H1 (cell line): ENCODE results near the gene ASTL. TPM values are rescaled to one million over a fixed set of nuclear protein-coding genes. Genes with fewer than 3 reads are reported as not detected.
A peak's percentile ranks its signal among the peaks of the same experiment; 100 is the strongest.

Source experiments
- CTCF ChIA-PET: fragments of 300-600 bp; sonication (Branson Sonifier 250); formaldehyde crosslinking; loops from one replicate; lab custom pipeline; 2021; ENCODE audit not compliant: partially characterized antibody; lab: Charles Lee
- POLR2A ChIA-PET: fragments of 300-600 bp; sonication (Branson Sonifier 250); formaldehyde crosslinking; loops from one replicate; lab custom pipeline; 2021; ENCODE audit warnings: inconsistent platforms; ENCODE audit not compliant: partially characterized antibody; lab: Charles Lee
- DNase-seq, 2 experiments: peaks; one replicate each; pipeline versions ENCODE4 v3.0.0 to v3.0.0-alpha.2; 2010 to 2022; ENCODE audit warnings: low spot score in 2 of 2, low read depth in 1 of 2, mixed read lengths in 1 of 2
- FAIRE-seq: peaks from 2 replicates; lab custom pipeline; 2011; peaks lifted over from hg19 to GRCh38; lab: Jason Lieb, UNC
- H2AFZ ChIP-seq: 2 replicates; pipeline ENCODE4 v1.8.1; 2012; ENCODE audit warnings: low read length, inconsistent platforms
- H2AK5ac ChIP-seq: 2 replicates; pipeline ENCODE4 v1.6.1; 2013; ENCODE audit warnings: low read depth, low read length
- H2BK120ac ChIP-seq: replicated peaks from 2 replicates; pipeline ENCODE3; 2013; ENCODE audit warnings: low read depth, low read length, inconsistent platforms
- H2BK12ac ChIP-seq: 2 replicates; pipeline ENCODE4 v1.6.1; 2013; ENCODE audit warnings: low read depth, low read length
- H2BK15ac ChIP-seq: 2 replicates; pipeline ENCODE4 v1.6.1; 2013; ENCODE audit warnings: low read length
- H2BK20ac ChIP-seq: 2 replicates; pipeline ENCODE4 v1.6.1; 2013; ENCODE audit warnings: low read length
- H2BK5ac ChIP-seq: 2 replicates; pipeline ENCODE4 v1.6.1; 2013; ENCODE audit warnings: low read depth, low read length
- H3K14ac ChIP-seq: 2 replicates; pipeline ENCODE4 v1.6.1; 2013; ENCODE audit warnings: inconsistent platforms; ENCODE audit not compliant: insufficient read length
- H3K18ac ChIP-seq: 2 replicates; pipeline ENCODE4 v1.6.1; 2013; ENCODE audit warnings: low read length; ENCODE audit errors: extremely low read depth
- H3K23ac ChIP-seq: 2 replicates; pipeline ENCODE4 v1.6.1; 2013; ENCODE audit warnings: inconsistent platforms; ENCODE audit not compliant: insufficient read length
- H3K23me2 ChIP-seq: 2 replicates; pipeline ENCODE4 v1.6.1; 2013; ENCODE audit warnings: low read depth, low read length
- H3K27ac ChIP-seq: 2 replicates; pipeline ENCODE4 v1.6.1; 2011; ENCODE audit warnings: low read depth, low read length, inconsistent platforms
- H3K27me3 ChIP-seq, 4 experiments: replicated peaks in 1 of 4; 1 replicate in 1 of 4; 2 replicates in 3 of 4; pipeline versions ENCODE4 v1.6.1 to v1.8.1; 2011 to 2013; ENCODE audit warnings: low read length in 3 of 4, mild to moderate bottlenecking in 3 of 4, inconsistent platforms in 2 of 4, mixed read lengths in 2 of 4, moderate library complexity in 1 of 4; ENCODE audit not compliant: control insufficient read depth in 3 of 4, insufficient read depth in 3 of 4; ENCODE audit errors: extremely low read depth in 1 of 4
- H3K36me3 ChIP-seq, 4 experiments: 2 replicates each; pipeline versions ENCODE4 v1.6.1 to v1.8.1; 2011 to 2013; ENCODE audit warnings: mild to moderate bottlenecking in 4 of 4, low read length in 3 of 4, moderate library complexity in 2 of 4, control low read depth in 1 of 4, inconsistent platforms in 1 of 4; ENCODE audit not compliant: insufficient read depth in 4 of 4, control insufficient read depth in 2 of 4
- H3K4ac ChIP-seq: replicated peaks from 2 replicates; pipeline ENCODE3; 2013; ENCODE audit warnings: low read length, low read depth, mixed read lengths, inconsistent platforms; ENCODE audit not compliant: insufficient read length
- H3K4me1 ChIP-seq, 4 experiments: replicated peaks in 1 of 4; 1 replicate in 1 of 4; 2 replicates in 3 of 4; pipeline versions ENCODE4 v1.6.1 to v1.8.1; 2011 to 2013; ENCODE audit warnings: low read length in 3 of 4, inconsistent platforms in 2 of 4, mixed read lengths in 1 of 4; ENCODE audit not compliant: insufficient read depth in 4 of 4, control insufficient read depth in 3 of 4
- H3K4me2 ChIP-seq, 2 experiments: 2 replicates each; pipeline versions ENCODE4 v1.6.1 to v1.8.1; 2011 to 2013; ENCODE audit warnings: low read depth in 2 of 2, low read length in 2 of 2, control low read depth in 1 of 2, inconsistent platforms in 1 of 2, mild to moderate bottlenecking in 1 of 2; ENCODE audit not compliant: insufficient read depth in 1 of 2
- H3K4me3 ChIP-seq, 4 experiments: fragments of 200-600, 300-600 bp in 1 of 4; sonication (generic), shearing (Covaris generic), sonication (Bioruptor Twin) in 1 of 4; 2 replicates each; pipeline versions ENCODE4 v1.5.1 to v1.8.1; 2011 to 2016; ENCODE audit warnings: low read length in 4 of 4, low read depth in 3 of 4, control low read depth in 2 of 4, inconsistent platforms in 2 of 4, mild to moderate bottlenecking in 2 of 4, mixed read lengths in 1 of 4, moderate library complexity in 1 of 4; ENCODE audit not compliant: insufficient read depth in 2 of 4; ENCODE audit errors: extremely low read depth in 1 of 4
- H3K56ac ChIP-seq: replicated peaks from 2 replicates; pipeline ENCODE3; 2013; ENCODE audit warnings: low read depth, mild to moderate bottlenecking, mixed read lengths, low read length, inconsistent platforms; ENCODE audit not compliant: insufficient read length
- H3K79me1 ChIP-seq: 2 replicates; pipeline ENCODE4 v1.6.1; 2013; ENCODE audit warnings: low read depth, low read length, control low read depth
- H3K79me2 ChIP-seq, 2 experiments: 2 replicates each; pipeline versions ENCODE4 v1.6.1 to v1.8.1; 2012 to 2013; ENCODE audit warnings: low read length in 2 of 2, mild to moderate bottlenecking in 2 of 2, inconsistent platforms in 1 of 2; ENCODE audit not compliant: insufficient read depth in 2 of 2, control insufficient read depth in 1 of 2
- H3K9ac ChIP-seq, 4 experiments: replicated peaks in 1 of 4; 1 replicate in 1 of 4; 2 replicates in 3 of 4; pipeline versions ENCODE4 v1.6.1 to v1.8.1; 2011 to 2013; ENCODE audit warnings: low read depth in 3 of 4, low read length in 3 of 4, control low read depth in 2 of 4, mild to moderate bottlenecking in 2 of 4, moderate library complexity in 2 of 4, inconsistent platforms in 1 of 4; ENCODE audit errors: extremely low read depth in 1 of 4
- H3K9me3 ChIP-seq, 2 experiments: 2 replicates each; pipeline versions ENCODE4 v1.6.1 to v1.8.1; 2012 to 2013; ENCODE audit warnings: mild to moderate bottlenecking in 2 of 2, moderate library complexity in 2 of 2, control low read depth in 1 of 2, inconsistent platforms in 1 of 2, low read depth in 1 of 2, low read length in 1 of 2, mixed read lengths in 1 of 2; ENCODE audit not compliant: insufficient read depth in 2 of 2
- H4K20me1 ChIP-seq, 2 experiments: replicated peaks in 1 of 2; 2 replicates each; pipeline versions ENCODE3 to v1.8.1; 2011 to 2013; ENCODE audit warnings: inconsistent platforms in 2 of 2, low read length in 2 of 2, mild to moderate bottlenecking in 1 of 2; ENCODE audit not compliant: insufficient read depth in 2 of 2, control insufficient read depth in 1 of 2
- H4K5ac ChIP-seq: 2 replicates; pipeline ENCODE4 v1.6.1; 2013; ENCODE audit warnings: low read length, low read depth, mixed read lengths, inconsistent platforms; ENCODE audit not compliant: insufficient read length
- H4K8ac ChIP-seq: 2 replicates; pipeline ENCODE4 v1.8.0; 2013; ENCODE audit warnings: mild to moderate bottlenecking, moderate library complexity, low read length, inconsistent platforms; ENCODE audit not compliant: insufficient read depth; ENCODE audit errors: extremely low read depth
- H4K91ac ChIP-seq: replicated peaks from 2 replicates; pipeline ENCODE3; 2013; ENCODE audit warnings: low read length, mixed read lengths, inconsistent platforms; ENCODE audit not compliant: insufficient read length
- CHD2 ChIP-seq: IDR thresholded peaks from 2 replicates; pipeline ENCODE4 v1.6.1; 2012; ENCODE audit warnings: low read length, improper control_type of control experiment
- CTBP2 ChIP-seq: IDR thresholded peaks from 2 replicates; pipeline ENCODE4 v1.7.0; 2011; ENCODE audit warnings: borderline replicate concordance, mild to moderate bottlenecking, moderate library complexity, mixed read lengths, low read length; ENCODE audit not compliant: insufficient read depth, insufficient read length
- EGR1 ChIP-seq: IDR thresholded peaks from 2 replicates; pipeline ENCODE4 v1.6.1; 2011; ENCODE audit warnings: low read depth, low read length, borderline replicate concordance
- KDM5A ChIP-seq: fragments of 200-600 bp; IDR thresholded peaks from 2 replicates; pipeline ENCODE4 v1.7.1; 2012; ENCODE audit warnings: mild to moderate bottlenecking, low read length, inconsistent platforms, mixed read lengths
- RAD21 ChIP-seq, 2 experiments: IDR thresholded peaks in 1 of 2; conservative IDR thresholded peaks in 1 of 2; 2 replicates each; pipeline ENCODE4 v1.6.1; 2011; ENCODE audit warnings: low read depth in 2 of 2, low read length in 2 of 2, improper control_type of control experiment in 1 of 2, inconsistent platforms in 1 of 2, mild to moderate bottlenecking in 1 of 2, moderate library complexity in 1 of 2
- RXRA ChIP-seq: IDR thresholded peaks from 2 replicates; pipeline ENCODE4 v1.6.1; 2011; ENCODE audit warnings: low read depth, mild to moderate bottlenecking, low read length, moderate library complexity; ENCODE audit not compliant: insufficient read depth
- SUZ12 ChIP-seq: fragments of 200-600 bp; sonication (generic); IDR thresholded peaks from 2 replicates; pipeline ENCODE4 v1.6.1; 2012; ENCODE audit warnings: mild to moderate bottlenecking, inconsistent platforms, low read length, moderate library complexity, mixed read lengths
- WGBS, 2 experiments: shearing (Covaris generic) in 1 of 2; methylation state at CpG; one replicate each; pipeline versions ENCODE4 v1.1.6 to v1.1.7; 2013 to 2015; ENCODE audit warnings: low lambda C conversion rate in 2 of 2, mixed read lengths in 2 of 2, inconsistent platforms in 1 of 2, low coverage in 1 of 2, missing lambda C conversion rate in 1 of 2; ENCODE audit not compliant: insufficient replicate concordance in 2 of 2, insufficient coverage in 1 of 2, insufficient read length in 1 of 2; ENCODE audit errors: extremely low coverage in 1 of 2, missing lambda C conversion rate in 1 of 2; 5-methylcytosine and 5-hydroxymethylcytosine counted together
- polyA plus RNA-seq, 7 experiments: library from polyadenylated mRNA; depleted of rRNA in 3 of 7; stranded (reverse) in 5 of 7; unstranded in 2 of 7; fragments of >200 nt in 5 of 7; fragments of 200-250 nt in 2 of 7; gene quantifications; 1 replicate in 5 of 7; 2 replicates in 1 of 7; 4 replicates in 1 of 7; pipeline versions ENCODE4 v1.2.1 to v1.2.3, GENCODE V29; 2011 to 2013; ENCODE audit warnings: missing spikeins in 2 of 7, mixed read lengths in 2 of 7
- total RNA-seq: library from RNA; stranded (reverse); fragmentation: NEBNext Ultra II Directional; extraction: Animal tissue kit (Norgen Biotek cat#: 25700); gene quantifications from 2 replicates; pipeline ENCODE4 v1.2.1, GENCODE V29; 2021
- TF ChIP-seq, protein P1 (sequence below), 3 experiments: IDR thresholded peaks; 1 replicate in 2 of 3; 2 replicates in 1 of 3; pipeline versions ENCODE4 v1.5.1 to v1.6.1; 2011; ENCODE audit warnings: low read length in 3 of 3, mild to moderate bottlenecking in 3 of 3, inconsistent platforms in 2 of 3, low read depth in 1 of 3, moderate library complexity in 1 of 3; ENCODE audit not compliant: insufficient read depth in 1 of 3; ENCODE audit errors: control extremely low read depth in 1 of 3
- TF ChIP-seq, protein P2 (sequence below): IDR thresholded peaks from 2 replicates; pipeline ENCODE4 v1.6.1; 2012; ENCODE audit warnings: inconsistent platforms

ASTL gene
- total and polyA plus RNA-seq, 2 of the 8 experiments (the other 6 are each of a cell fraction or from before 2014, with no cell fraction given) = 0.60 to 1.4 TPM

DNA sequence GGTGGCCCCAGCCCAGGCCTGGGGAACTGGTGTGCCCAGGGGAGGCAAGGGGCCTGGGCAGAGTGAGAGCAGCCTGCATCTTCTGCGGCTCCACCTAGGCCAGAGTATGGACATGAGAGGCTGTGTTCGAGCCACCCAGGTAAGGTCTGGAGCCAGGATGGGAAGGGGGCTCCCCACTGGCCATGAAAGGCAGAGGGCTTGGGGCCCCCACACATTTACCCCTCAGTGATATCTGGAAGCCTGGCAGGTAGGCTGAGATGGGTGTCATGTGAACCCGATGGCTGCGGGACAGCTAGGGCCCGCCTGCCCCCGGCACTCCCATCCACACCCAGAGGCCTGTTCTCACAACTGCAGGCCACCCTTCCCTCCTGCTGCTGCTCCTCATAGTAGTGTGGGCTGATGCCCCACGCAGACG, 35.1 kb downstream of the ASTL start:
- H3K23me2 ChIP-seq = no peaks in the 10 kb centered on the region; the same call in 1 of the 2 replicates
- no peak overlapping the region for H2AFZ ChIP-seq
- no peak overlapping the region for H3K27ac ChIP-seq
- no peaks in the 10 kb centered on the region for H3K36me3 ChIP-seq
- no peak overlapping the region for H4K5ac ChIP-seq
- ChIA-PET CTCF (interaction anchor here (1.9 to 7.2 kb wide), 2 partner anchors 11 to 12 kb away, joined by 8 to 61 read pairs; partner anchors contain the start of gene ADRA2B), POLR2A (no interaction called here)
- no peak overlapping the region for H3K56ac ChIP-seq
- no peak overlapping the region for H2AK5ac ChIP-seq
- no peaks in the 10 kb centered on the region for H3K79me2 ChIP-seq
- no peak overlapping the region for H3K4ac ChIP-seq
- H2BK5ac ChIP-seq = no peak overlapping the region
- peak overlapping the region; percentile 12; the same call in 1 of the 2 replicates for H2BK15ac ChIP-seq
- DNase-seq (peak in 1 of 2 experiments; percentile 44), FAIRE-seq (no peak)
- no peaks in the 10 kb centered on the region for H4K20me1 ChIP-seq
- no peaks in the 10 kb centered on the region for H3K27me3 ChIP-seq
- no peak overlapping the region for H3K4me3 ChIP-seq
- 86% methylated on average over 8 of the region's 8 CpGs; no CpG with 5 or more reads in 1 of the 2 experiments for WGBS, 2 experiments
- H4K8ac ChIP-seq = no peak overlapping the region
- H2BK12ac ChIP-seq = peak overlapping the region; percentile 75; the same call in 1 of the 2 replicates
- H3K23ac ChIP-seq = no peak overlapping the region
- peak overlapping the region; percentile 61; the same call in 1 of the 2 replicates for H2BK20ac ChIP-seq
- no peak overlapping the region for H4K91ac ChIP-seq
- H3K9me3 ChIP-seq = peaks cover 4 to 11% of the 10 kb centered on the region in 2 experiments
- H3K4me2 ChIP-seq = no peak overlapping the region
- H3K18ac ChIP-seq = no peak overlapping the region
- H3K79me1 ChIP-seq = no peaks in the 10 kb centered on the region
- H3K4me1 ChIP-seq = peaks cover 0 to 18% (median 7%) of the 10 kb centered on the region in 4 experiments; a peak in 6 of 7 replicates
- H2BK120ac ChIP-seq = no peak overlapping the region
- peak overlapping the region in 1 of 4 experiments; percentile 19; a peak in 2 of 7 replicates for H3K9ac ChIP-seq
- H3K14ac ChIP-seq = no peak overlapping the region
- TF ChIP-seq, protein P1, sequence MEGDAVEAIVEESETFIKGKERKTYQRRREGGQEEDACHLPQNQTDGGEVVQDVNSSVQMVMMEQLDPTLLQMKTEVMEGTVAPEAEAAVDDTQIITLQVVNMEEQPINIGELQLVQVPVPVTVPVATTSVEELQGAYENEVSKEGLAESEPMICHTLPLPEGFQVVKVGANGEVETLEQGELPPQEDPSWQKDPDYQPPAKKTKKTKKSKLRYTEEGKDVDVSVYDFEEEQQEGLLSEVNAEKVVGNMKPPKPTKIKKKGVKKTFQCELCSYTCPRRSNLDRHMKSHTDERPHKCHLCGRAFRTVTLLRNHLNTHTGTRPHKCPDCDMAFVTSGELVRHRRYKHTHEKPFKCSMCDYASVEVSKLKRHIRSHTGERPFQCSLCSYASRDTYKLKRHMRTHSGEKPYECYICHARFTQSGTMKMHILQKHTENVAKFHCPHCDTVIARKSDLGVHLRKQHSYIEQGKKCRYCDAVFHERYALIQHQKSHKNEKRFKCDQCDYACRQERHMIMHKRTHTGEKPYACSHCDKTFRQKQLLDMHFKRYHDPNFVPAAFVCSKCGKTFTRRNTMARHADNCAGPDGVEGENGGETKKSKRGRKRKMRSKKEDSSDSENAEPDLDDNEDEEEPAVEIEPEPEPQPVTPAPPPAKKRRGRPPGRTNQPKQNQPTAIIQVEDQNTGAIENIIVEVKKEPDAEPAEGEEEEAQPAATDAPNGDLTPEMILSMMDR (IDR thresholded peaks at IDR 0.05; ENCODE audit: control extremely low read depth in 1 of 3, insufficient read depth in 1 of 3, low read depth in 1 of 3, low read length in 3 of 3) = no peak
- no peak for TF ChIP-seq SUZ12
- no peak for TF ChIP-seq RAD21 (IDR thresholded peaks at IDR 0.05 in 1 of 2, conservative IDR thresholded peaks at IDR 0.05 in 1 of 2; ENCODE audit: low read depth in 2 of 2, low read length in 2 of 2)
- TF ChIP-seq, protein P2, sequence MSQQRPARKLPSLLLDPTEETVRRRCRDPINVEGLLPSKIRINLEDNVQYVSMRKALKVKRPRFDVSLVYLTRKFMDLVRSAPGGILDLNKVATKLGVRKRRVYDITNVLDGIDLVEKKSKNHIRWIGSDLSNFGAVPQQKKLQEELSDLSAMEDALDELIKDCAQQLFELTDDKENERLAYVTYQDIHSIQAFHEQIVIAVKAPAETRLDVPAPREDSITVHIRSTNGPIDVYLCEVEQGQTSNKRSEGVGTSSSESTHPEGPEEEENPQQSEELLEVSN = no peak
- TF ChIP-seq EGR1 = no peak
- TF ChIP-seq CHD2 = no peak
- no peak for TF ChIP-seq CTBP2
- TF ChIP-seq RXRA = no peak
- no peak for TF ChIP-seq KDM5A
